HepG2 (cell line): ENCODE data around the gene PSME3IP1. TPM values are rescaled to one million over a fixed set of nuclear protein-coding genes. Genes with fewer than 3 reads are reported as not detected.
A peak's percentile ranks its signal among the peaks of the same experiment; 100 is the strongest.

ENCODE experiments used
- ATAD3A ChIP-seq: sonication (generic); formaldehyde crosslinking; IDR thresholded peaks from 2 replicates; pipeline ENCODE4 v1.4.0; 2020; ENCODE audit warnings: missing genetic modification reagents
- BHLHE40 ChIP-seq: IDR thresholded peaks from 2 replicates; pipeline ENCODE4 v1.6.1; 2011; ENCODE audit warnings: low read length, improper control_type of control experiment
- CCAR2 ChIP-seq: fragments of 200-400 bp; formaldehyde crosslinking; optimal IDR thresholded peaks from 2 replicates; pipeline ENCODE3; 2018; ENCODE audit warnings: low read depth, mild to moderate bottlenecking, low read length, moderate library complexity
- GTF3A ChIP-seq: sonication (generic); formaldehyde crosslinking; conservative IDR thresholded peaks from 2 replicates; pipeline ENCODE4 v1.4.0; 2020; ENCODE audit warnings: mild to moderate bottlenecking, missing genetic modification reagents
- HDAC6 ChIP-seq: fragments of 200-600 bp; sonication (generic); IDR thresholded peaks from 2 replicates; pipeline ENCODE4 v1.7.0; 2017; ENCODE audit warnings: mild to moderate bottlenecking, antibody characterized with exemption, low read length, low read depth
- HMGA1 ChIP-seq: sonication (generic); formaldehyde crosslinking; conservative IDR thresholded peaks from 2 replicates; pipeline ENCODE4 v1.4.0; 2020; ENCODE audit warnings: missing genetic modification reagents
- HOXA5 ChIP-seq: sonication (generic); formaldehyde crosslinking; IDR thresholded peaks from 2 replicates; pipeline ENCODE4 v1.4.0; 2020; ENCODE audit warnings: missing genetic modification reagents
- MEIS2 ChIP-seq: sonication (generic); formaldehyde crosslinking; IDR thresholded peaks from 2 replicates; pipeline ENCODE4 v1.9.0; 2021; ENCODE audit warnings: mild to moderate bottlenecking, missing genetic modification reagents
- NFYB ChIP-seq: sonication (generic); formaldehyde crosslinking; IDR thresholded peaks from 2 replicates; pipeline ENCODE4 v1.4.0; 2020; ENCODE audit warnings: missing genetic modification reagents
- PITX1 ChIP-seq: sonication (generic); formaldehyde crosslinking; IDR thresholded peaks from 2 replicates; pipeline ENCODE4 v1.5.1; 2020; ENCODE audit warnings: mild to moderate bottlenecking, missing genetic modification reagents
- PTBP1 ChIP-seq: fragments of 200-400 bp; formaldehyde crosslinking; IDR thresholded peaks from 2 replicates; pipeline ENCODE4 v1.6.1; 2018; ENCODE audit warnings: low read length, low read depth; ENCODE audit not compliant: poor library complexity, severe bottlenecking
- SNAI1 ChIP-seq: sonication (generic); formaldehyde crosslinking; IDR thresholded peaks from 2 replicates; pipeline ENCODE4 v1.5.0; 2020; ENCODE audit warnings: mild to moderate bottlenecking, missing genetic modification reagents, borderline replicate concordance
- SP5 ChIP-seq: IDR thresholded peaks from 2 replicates; pipeline ENCODE4 v1.6.1; 2016; ENCODE audit warnings: low read depth, borderline replicate concordance
- YEATS2 ChIP-seq: sonication (generic); formaldehyde crosslinking; IDR thresholded peaks from 2 replicates; pipeline ENCODE4 v1.4.0; 2020; ENCODE audit warnings: missing genetic modification reagents, borderline replicate concordance
- ZEB1 ChIP-seq: IDR thresholded peaks from 2 replicates; pipeline ENCODE4 v1.6.1; 2012; ENCODE audit warnings: mild to moderate bottlenecking, low read depth, inconsistent platforms; ENCODE audit not compliant: insufficient replicate concordance
- ZNF24 ChIP-seq: fragments of 450-650 bp; IDR thresholded peaks from 2 replicates; pipeline ENCODE4 v1.6.1; 2017; ENCODE audit warnings: antibody characterized with exemption, mild to moderate bottlenecking
- ZNF296 ChIP-seq: sonication (generic); formaldehyde crosslinking; conservative IDR thresholded peaks from 2 replicates; pipeline ENCODE4 v1.5.0; 2020; ENCODE audit warnings: mild to moderate bottlenecking, missing genetic modification reagents
- polyA plus RNA-seq, 8 experiments: library from polyadenylated mRNA; depleted of rRNA in 3 of 8; stranded (reverse) in 7 of 8; unstranded in 1 of 8; fragments of >200 nt; fragmentation: Illumina TruSeq in 4 of 8; extraction: Trizol in 4 of 8; gene quantifications; 2 replicates each; pipeline versions ENCODE4 v1.2.1 to v1.2.3, GENCODE V29; 2011 to 2016; ENCODE audit warnings: low read depth in 4 of 8, missing spikeins in 1 of 8, mixed read lengths in 1 of 8; ENCODE audit not compliant: insufficient read depth in 1 of 8
- total RNA-seq, 5 experiments: library from RNA; depleted of rRNA; stranded (reverse); fragments of >200 nt; fragmentation: Illumina TruSeq; extraction: Trizol; gene quantifications; 2 replicates each; pipeline ENCODE4 v1.2.3, GENCODE V29; 2016; ENCODE audit warnings: low read depth in 1 of 5
- TF ChIP-seq, protein P1 (sequence below): sonication (generic); formaldehyde crosslinking; IDR thresholded peaks from 2 replicates; pipeline ENCODE4 v1.9.0; 2021; ENCODE audit warnings: missing genetic modification reagents, borderline replicate concordance
- TF ChIP-seq, protein P2 (sequence below): sonication (generic); formaldehyde crosslinking; IDR thresholded peaks from 2 replicates; pipeline ENCODE4 v1.5.0; 2020; ENCODE audit warnings: missing genetic modification reagents
- TF ChIP-seq, protein P3 (sequence below): sonication (generic); formaldehyde crosslinking; IDR thresholded peaks from 2 replicates; pipeline ENCODE4 v1.5.1; 2020; ENCODE audit warnings: mild to moderate bottlenecking, missing genetic modification reagents, moderate library complexity
- TF ChIP-seq, protein P4 (sequence below): sonication (generic); formaldehyde crosslinking; IDR thresholded peaks from 2 replicates; pipeline ENCODE4 v1.4.0; 2020; ENCODE audit warnings: mild to moderate bottlenecking, missing genetic modification reagents
- TF ChIP-seq, protein P5 (sequence below): sonication (generic); formaldehyde crosslinking; conservative IDR thresholded peaks from 2 replicates; pipeline ENCODE4 v1.4.0; 2020; ENCODE audit warnings: missing genetic modification reagents
- TF ChIP-seq, protein P6 (sequence below): sonication (generic); formaldehyde crosslinking; IDR thresholded peaks from 2 replicates; pipeline ENCODE4 v1.4.0; 2020; ENCODE audit warnings: mild to moderate bottlenecking, missing genetic modification reagents

PSME3IP1 gene
- total and polyA plus RNA-seq, 2 of the 13 experiments (the other 11 are each of a cell fraction or from before 2014, with no cell fraction given) = 90.8 to 99.8 TPM

DNA sequence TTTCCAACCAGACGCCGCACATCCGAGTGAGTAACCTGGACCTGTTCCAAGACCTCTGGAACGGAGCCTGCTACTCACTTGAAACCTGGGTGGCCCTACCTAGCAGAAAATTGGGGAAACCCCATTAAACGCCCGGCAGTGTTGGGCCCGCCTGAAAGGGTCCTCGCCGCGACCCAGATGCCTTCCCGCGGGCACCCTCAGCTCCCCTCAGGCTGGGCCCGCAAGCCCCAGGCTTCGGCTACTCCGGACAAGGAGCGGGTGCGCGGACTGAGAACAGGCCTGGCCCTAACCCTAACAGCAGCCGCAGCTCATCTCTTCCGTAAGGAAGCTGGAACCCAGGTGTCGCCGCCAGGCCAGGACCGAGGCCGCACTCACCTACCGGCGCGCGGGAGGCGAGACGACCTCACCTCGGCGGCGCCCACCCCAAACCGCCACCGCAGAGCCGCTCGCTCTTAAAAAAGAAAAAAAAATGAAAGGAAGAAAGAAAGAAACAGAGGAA, 344 bp downstream of the PSME3IP1 start (continued):
- TF ChIP-seq, protein P1, sequence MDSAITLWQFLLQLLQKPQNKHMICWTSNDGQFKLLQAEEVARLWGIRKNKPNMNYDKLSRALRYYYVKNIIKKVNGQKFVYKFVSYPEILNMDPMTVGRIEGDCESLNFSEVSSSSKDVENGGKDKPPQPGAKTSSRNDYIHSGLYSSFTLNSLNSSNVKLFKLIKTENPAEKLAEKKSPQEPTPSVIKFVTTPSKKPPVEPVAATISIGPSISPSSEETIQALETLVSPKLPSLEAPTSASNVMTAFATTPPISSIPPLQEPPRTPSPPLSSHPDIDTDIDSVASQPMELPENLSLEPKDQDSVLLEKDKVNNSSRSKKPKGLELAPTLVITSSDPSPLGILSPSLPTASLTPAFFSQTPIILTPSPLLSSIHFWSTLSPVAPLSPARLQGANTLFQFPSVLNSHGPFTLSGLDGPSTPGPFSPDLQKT (CRISPR knock-in tag) = no peak
- 0 out of 2 replicates have a peak, but pooled peaks have one; percentile 51 for TF ChIP-seq ZNF296 (CRISPR knock-in tag)
- no peak for TF ChIP-seq HOXA5 (CRISPR knock-in tag)
- no peak for TF ChIP-seq SP5 (CRISPR knock-in tag)
- TF ChIP-seq SNAI1 (CRISPR knock-in tag) = 0 out of 2 replicates have a peak, but pooled peaks have one; percentile 86
- TF ChIP-seq, protein P2, sequence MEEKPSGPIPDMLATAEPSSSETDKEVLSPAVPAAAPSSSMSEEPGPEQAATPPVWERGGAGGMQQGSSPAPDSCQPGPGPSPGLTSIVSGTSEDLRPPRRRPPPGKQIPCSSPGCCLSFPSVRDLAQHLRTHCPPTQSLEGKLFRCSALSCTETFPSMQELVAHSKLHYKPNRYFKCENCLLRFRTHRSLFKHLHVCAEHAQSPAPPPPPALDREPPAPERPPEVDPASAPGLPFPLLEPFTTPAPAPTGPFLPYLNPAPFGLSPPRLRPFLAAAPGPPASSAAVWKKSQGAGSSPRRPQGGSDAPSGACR (CRISPR knock-in tag) = no peak
- no peak for TF ChIP-seq HDAC6
- no peak for TF ChIP-seq NFYB (CRISPR knock-in tag)
- TF ChIP-seq BHLHE40 = no peak
- no peak; the same call in 1 of the 2 replicates for TF ChIP-seq ATAD3A
- no peak for TF ChIP-seq GTF3A (CRISPR knock-in tag)
- TF ChIP-seq YEATS2 = no peak
- no peak for TF ChIP-seq ZEB1
- no peak for TF ChIP-seq PTBP1
- TF ChIP-seq, protein P3, sequence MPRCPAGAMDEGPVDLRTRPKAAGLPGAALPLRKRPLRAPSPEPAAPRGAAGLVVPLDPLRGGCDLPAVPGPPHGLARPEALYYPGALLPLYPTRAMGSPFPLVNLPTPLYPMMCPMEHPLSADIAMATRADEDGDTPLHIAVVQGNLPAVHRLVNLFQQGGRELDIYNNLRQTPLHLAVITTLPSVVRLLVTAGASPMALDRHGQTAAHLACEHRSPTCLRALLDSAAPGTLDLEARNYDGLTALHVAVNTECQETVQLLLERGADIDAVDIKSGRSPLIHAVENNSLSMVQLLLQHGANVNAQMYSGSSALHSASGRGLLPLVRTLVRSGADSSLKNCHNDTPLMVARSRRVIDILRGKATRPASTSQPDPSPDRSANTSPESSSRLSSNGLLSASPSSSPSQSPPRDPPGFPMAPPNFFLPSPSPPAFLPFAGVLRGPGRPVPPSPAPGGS (CRISPR knock-in tag) = peak; percentile 80; the same call in 1 of the 2 replicates
- TF ChIP-seq CCAR2 = no peak
- TF ChIP-seq ZNF24 = no peak
- TF ChIP-seq HMGA1 (CRISPR knock-in tag) = no peak
- TF ChIP-seq, protein P4, sequence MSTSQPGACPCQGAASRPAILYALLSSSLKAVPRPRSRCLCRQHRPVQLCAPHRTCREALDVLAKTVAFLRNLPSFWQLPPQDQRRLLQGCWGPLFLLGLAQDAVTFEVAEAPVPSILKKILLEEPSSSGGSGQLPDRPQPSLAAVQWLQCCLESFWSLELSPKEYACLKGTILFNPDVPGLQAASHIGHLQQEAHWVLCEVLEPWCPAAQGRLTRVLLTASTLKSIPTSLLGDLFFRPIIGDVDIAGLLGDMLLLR (CRISPR knock-in tag) = peak; percentile 32; the same call in 1 of the 2 replicates
- TF ChIP-seq, protein P5, sequence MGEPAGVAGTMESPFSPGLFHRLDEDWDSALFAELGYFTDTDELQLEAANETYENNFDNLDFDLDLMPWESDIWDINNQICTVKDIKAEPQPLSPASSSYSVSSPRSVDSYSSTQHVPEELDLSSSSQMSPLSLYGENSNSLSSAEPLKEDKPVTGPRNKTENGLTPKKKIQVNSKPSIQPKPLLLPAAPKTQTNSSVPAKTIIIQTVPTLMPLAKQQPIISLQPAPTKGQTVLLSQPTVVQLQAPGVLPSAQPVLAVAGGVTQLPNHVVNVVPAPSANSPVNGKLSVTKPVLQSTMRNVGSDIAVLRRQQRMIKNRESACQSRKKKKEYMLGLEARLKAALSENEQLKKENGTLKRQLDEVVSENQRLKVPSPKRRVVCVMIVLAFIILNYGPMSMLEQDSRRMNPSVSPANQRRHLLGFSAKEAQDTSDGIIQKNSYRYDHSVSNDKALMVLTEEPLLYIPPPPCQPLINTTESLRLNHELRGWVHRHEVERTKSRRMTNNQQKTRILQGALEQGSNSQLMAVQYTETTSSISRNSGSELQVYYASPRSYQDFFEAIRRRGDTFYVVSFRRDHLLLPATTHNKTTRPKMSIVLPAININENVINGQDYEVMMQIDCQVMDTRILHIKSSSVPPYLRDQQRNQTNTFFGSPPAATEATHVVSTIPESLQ = no peak; the same call in 1 of the 2 replicates
- no peak for TF ChIP-seq PITX1 (CRISPR knock-in tag)
- TF ChIP-seq, protein P6, sequence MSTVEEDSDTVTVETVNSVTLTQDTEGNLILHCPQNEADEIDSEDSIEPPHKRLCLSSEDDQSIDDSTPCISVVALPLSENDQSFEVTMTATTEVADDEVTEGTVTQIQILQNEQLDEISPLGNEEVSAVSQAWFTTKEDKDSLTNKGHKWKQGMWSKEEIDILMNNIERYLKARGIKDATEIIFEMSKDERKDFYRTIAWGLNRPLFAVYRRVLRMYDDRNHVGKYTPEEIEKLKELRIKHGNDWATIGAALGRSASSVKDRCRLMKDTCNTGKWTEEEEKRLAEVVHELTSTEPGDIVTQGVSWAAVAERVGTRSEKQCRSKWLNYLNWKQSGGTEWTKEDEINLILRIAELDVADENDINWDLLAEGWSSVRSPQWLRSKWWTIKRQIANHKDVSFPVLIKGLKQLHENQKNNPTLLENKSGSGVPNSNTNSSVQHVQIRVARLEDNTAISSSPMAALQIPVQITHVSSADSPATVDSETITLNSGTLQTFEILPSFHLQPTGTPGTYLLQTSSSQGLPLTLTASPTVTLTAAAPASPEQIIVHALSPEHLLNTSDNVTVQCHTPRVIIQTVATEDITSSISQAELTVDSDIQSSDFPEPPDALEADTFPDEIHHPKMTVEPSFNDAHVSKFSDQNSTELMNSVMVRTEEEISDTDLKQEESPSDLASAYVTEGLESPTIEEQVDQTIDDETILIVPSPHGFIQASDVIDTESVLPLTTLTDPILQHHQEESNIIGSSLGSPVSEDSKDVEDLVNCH (CRISPR knock-in tag) = no peak
- no peak for TF ChIP-seq MEIS2 (CRISPR knock-in tag)
